ENCODE results near the gene LCOR.

Gene LCOR

GRCh38 chr10:97037365-97038361 lies 205.6 kb downstream of the LCOR start:
- peak; percentile 74 to 83 for ATAC-seq

- no peak for ATAC-seq
Observed at GRCh38 chr10:97038688-97039087, 206.6 kb downstream of the LCOR start.

GRCh38 chr10:97039538-97040247 lies 207.6 kb downstream of the LCOR start:
- ATAC-seq: no peak

- ATAC-seq: no peak
Observed at GRCh38 chr10:97040248-97040584, 208.1 kb downstream of the LCOR start.

GRCh38 chr10:97040706-97041105 lies 208.6 kb downstream of the LCOR start:
- no peak for ATAC-seq

- no peak for ATAC-seq
Observed at GRCh38 chr10:97042081-97042480, 210.0 kb downstream of the LCOR start.

- ATAC-seq: no peak
Observed at GRCh38 chr10:97042716-97043562, 210.8 kb downstream of the LCOR start.

GRCh38 chr10:97043563-97043855 lies 211.4 kb downstream of the LCOR start:
- ATAC-seq: no peak

Data from activated CD4-positive, CD25-positive, alpha-beta regulatory T cell treated with anti-CD3 and anti-CD28 coated beads, Interleukin-2, amount 50 U/mL, for 24 hours (primary cell).